ENCODE data around the gene UBR4. TPM values are rescaled to one million over a fixed set of nuclear protein-coding genes. Genes with fewer than 3 reads are reported as not detected.
A peak's percentile ranks its signal among the peaks of the same experiment; 100 is the strongest.

Gene UBR4
- polyA plus RNA-seq, 2 of the 4 experiments (the other 2 are of a cell fraction), result 55.8 to 74.3 TPM

- no peak for TF ChIP-seq KDM5A (IDR thresholded peaks at IDR 0.05)
- no peak for TF ChIP-seq HES2 (IDR thresholded peaks at IDR 0.05)
- TF ChIP-seq ZSCAN20 (CRISPR knock-in tag; IDR thresholded peaks at IDR 0.05), result no peak
- no peak for TF ChIP-seq HDAC2 (IDR thresholded peaks at IDR 0.05)
- no peak for TF ChIP-seq BHLHE40 (IDR thresholded peaks at IDR 0.05; ENCODE audit: low read depth, low read length)
- no peak for TF ChIP-seq RFX5 (IDR thresholded peaks at IDR 0.05)
Observed at GRCh38 chr1:19089524-19089923, 120.5 kb downstream of the UBR4 start (continued).

- FAIRE-seq (no peak), DNase-seq (ENCODE audit: low read depth in 1 of 2, low spot score in 1 of 2) (no peak), ATAC-seq (no peak)
- TF ChIP-seq CBX2 (IDR thresholded peaks at IDR 0.05; ENCODE audit: borderline replicate concordance, low read depth) (no peak), EP300 (IDR thresholded peaks at IDR 0.05) (no peak), CHD2 (IDR thresholded peaks at IDR 0.05; ENCODE audit: low read length, partially characterized antibody) (no peak), BHLHE40 (IDR thresholded peaks at IDR 0.05; ENCODE audit: low read depth, low read length) (no peak), RNF2 (IDR thresholded peaks at IDR 0.05; ENCODE audit: borderline replicate concordance, low read depth) (no peak), CBX8 (IDR thresholded peaks at IDR 0.05) (no peak), SMC3 (IDR thresholded peaks at IDR 0.05) (no peak), HOXA7 (CRISPR knock-in tag; IDR thresholded peaks at IDR 0.05) (no peak), ZNF302 (CRISPR knock-in tag; IDR thresholded peaks at IDR 0.05) (no peak), MAZ (IDR thresholded peaks at IDR 0.05; ENCODE audit: borderline replicate concordance, low read depth, low read length) (no peak), KDM5A (IDR thresholded peaks at IDR 0.05) (no peak), ELK1 (IDR thresholded peaks at IDR 0.05; ENCODE audit: low read depth, low read length) (no peak), NR3C1 (IDR thresholded peaks at IDR 0.05) (no peak), RAD21 (conservative IDR thresholded peaks at IDR 0.05 in 1 of 2, IDR thresholded peaks at IDR 0.05 in 1 of 2) (no peak), ATOH8 (CRISPR knock-in tag; IDR thresholded peaks at IDR 0.05; ENCODE audit: low read depth) (no peak), MAX (IDR thresholded peaks at IDR 0.05) (no peak)
- WGBS (ENCODE audit: missing lambda C conversion rate), result 94% methylated on average over 12 of the region's 12 CpGs
- Histone ChIP-seq H3K27ac (peak overlapping the region in 1 of 2 experiments; percentile 37; a peak in 2 of 6 replicates), H3K4me2 (no peak overlapping the region), H3K9me3 (no peaks in the 10 kb centered on the region), H3K4me3 (no peak overlapping the region), H3K4me1 (peaks cover 32% of the 10 kb centered on the region)
- ChIA-PET POLR2A (no interaction called here), CTCF (interaction anchor here (1.1 to 15.2 kb wide), 9 partner anchors 9 to 204 kb away, joined by 3 to 319 read pairs (median 7); partner anchors contain the start of gene ALDH4A1)
Observed at GRCh38 chr1:19088717-19089442, 121.2 kb downstream of the UBR4 start.

GRCh38 chr1:19087737-19088594, 122.1 kb downstream of the UBR4 start:
- CTCF ChIA-PET, result interaction anchor here (1.1 to 15.2 kb wide), 8 partner anchors 9 to 204 kb away, joined by 3 to 319 read pairs (median 8); partner anchors contain the start of gene ALDH4A1
- DNase-seq (ENCODE audit: low read depth in 1 of 2, low spot score in 1 of 2) (no peak), ATAC-seq (peak in 1 of 2 experiments; percentile 43; a peak in 3 of 6 replicates), FAIRE-seq (no peak)
- WGBS (ENCODE audit: missing lambda C conversion rate), result 76% methylated on average over 6 of the region's 9 CpGs
- peak overlapping the region; percentile 45 to 78; a peak in 5 of 6 replicates for H3K27ac ChIP-seq
- no peaks in the 10 kb centered on the region for H3K9me3 ChIP-seq
- no peak overlapping the region for H3K4me3 ChIP-seq
- H3K4me2 ChIP-seq, result peak overlapping the region; percentile 12; the same call in 1 of the 3 replicates
- TF ChIP-seq CBX8 (IDR thresholded peaks at IDR 0.05) (no peak), EP300 (IDR thresholded peaks at IDR 0.05) (no peak)
- peaks cover 32% of the 10 kb centered on the region for H3K4me1 ChIP-seq
- POLR2A ChIA-PET, result interaction anchor here (1.2 kb wide), 1 partner anchor 77 kb away, joined by 3 read pairs; no protein-coding TSS in a partner anchor
